GM23338 (cell line): ENCODE data around the gene RIC8A.

Source experiments
- EZH2 ChIP-seq: fragments of 200-600 bp; sonication (generic); IDR thresholded peaks from one replicate; pipeline ENCODE4 v1.8.0; 2017; ENCODE audit warnings: antibody characterized with exemption, mild to moderate bottlenecking, low read depth; ENCODE audit not compliant: unreplicated experiment
- EZH2phosphoT487 ChIP-seq: fragments of 200-600 bp; sonication (generic); IDR thresholded peaks from one replicate; pipeline ENCODE4 v1.8.1; 2018; ENCODE audit warnings: antibody characterized with exemption; ENCODE audit not compliant: unreplicated experiment
- JUNB ChIP-seq: IDR thresholded peaks from one replicate; pipeline ENCODE4 v1.6.1; 2016; ENCODE audit warnings: antibody characterized with exemption; ENCODE audit not compliant: unreplicated experiment
- TF ChIP-seq, protein P1 (sequence below), 2 experiments: fragments of 200-600 bp in 1 of 2; sonication (generic) in 1 of 2; conservative IDR thresholded peaks; 2 replicates each; pipeline versions ENCODE4 v1.5.1 to v1.6.1; 2016 to 2017; ENCODE audit warnings: antibody characterized with exemption in 2 of 2, low read depth in 2 of 2, mild to moderate bottlenecking in 2 of 2, moderate library complexity in 1 of 2

DNA sequence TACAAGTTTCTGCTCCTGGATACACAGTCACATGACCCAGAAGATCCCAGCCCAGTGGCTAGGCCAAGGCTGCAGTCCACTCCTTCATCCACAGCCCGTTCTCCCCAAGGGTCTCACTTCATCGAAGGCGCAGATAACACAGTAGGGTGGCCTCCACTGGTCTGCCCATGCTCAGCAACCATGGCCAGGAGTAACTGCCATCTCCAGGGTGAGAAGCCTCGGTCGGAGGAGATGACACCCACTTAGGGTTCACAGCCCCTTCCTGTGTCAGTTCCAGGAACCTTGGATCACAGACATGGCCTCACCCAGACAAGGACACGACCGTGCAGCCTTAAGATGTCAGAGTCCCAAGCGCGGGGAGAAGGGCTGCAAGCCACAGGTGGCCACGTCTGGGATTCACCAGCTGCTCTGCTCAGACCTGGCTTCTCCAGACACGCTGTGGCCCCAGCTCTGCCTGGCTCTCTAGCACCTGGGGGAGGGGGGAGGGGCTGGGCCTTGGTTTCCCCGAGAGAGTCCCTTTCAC, 2.9 kb upstream of the RIC8A start:
- TF ChIP-seq, protein P1, sequence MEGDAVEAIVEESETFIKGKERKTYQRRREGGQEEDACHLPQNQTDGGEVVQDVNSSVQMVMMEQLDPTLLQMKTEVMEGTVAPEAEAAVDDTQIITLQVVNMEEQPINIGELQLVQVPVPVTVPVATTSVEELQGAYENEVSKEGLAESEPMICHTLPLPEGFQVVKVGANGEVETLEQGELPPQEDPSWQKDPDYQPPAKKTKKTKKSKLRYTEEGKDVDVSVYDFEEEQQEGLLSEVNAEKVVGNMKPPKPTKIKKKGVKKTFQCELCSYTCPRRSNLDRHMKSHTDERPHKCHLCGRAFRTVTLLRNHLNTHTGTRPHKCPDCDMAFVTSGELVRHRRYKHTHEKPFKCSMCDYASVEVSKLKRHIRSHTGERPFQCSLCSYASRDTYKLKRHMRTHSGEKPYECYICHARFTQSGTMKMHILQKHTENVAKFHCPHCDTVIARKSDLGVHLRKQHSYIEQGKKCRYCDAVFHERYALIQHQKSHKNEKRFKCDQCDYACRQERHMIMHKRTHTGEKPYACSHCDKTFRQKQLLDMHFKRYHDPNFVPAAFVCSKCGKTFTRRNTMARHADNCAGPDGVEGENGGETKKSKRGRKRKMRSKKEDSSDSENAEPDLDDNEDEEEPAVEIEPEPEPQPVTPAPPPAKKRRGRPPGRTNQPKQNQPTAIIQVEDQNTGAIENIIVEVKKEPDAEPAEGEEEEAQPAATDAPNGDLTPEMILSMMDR (conservative IDR thresholded peaks at IDR 0.05; ENCODE audit: low read depth in 2 of 2) = no peak
- TF ChIP-seq JUNB (no peak), EZH2 (no peak), EZH2phosphoT487 (no peak)
